ENCODE results near the gene OGG1.

OGG1 gene

GRCh38 chr3:9749645-9750555 lies at the start of gene OGG1:
OGG1 (plus strand) TSS chr3:9749952; CDS start chr3:9750287, 335 bp downstream.
- DNase-seq = peak; percentile 83

GRCh38 chr3:9700536-9700935 lies 49.2 kb upstream of the OGG1 start:
- DNase-seq = no peak

GRCh38 chr3:9701006-9701405 lies 48.7 kb upstream of the OGG1 start:
- no peak for DNase-seq

- DNase-seq = no peak
These were observed 48.0 kb upstream of the OGG1 start for GRCh38 chr3:9701711-9702110.

- no peak for DNase-seq
These were observed 46.5 kb upstream of the OGG1 start for GRCh38 chr3:9703240-9703639.

- no peak for DNase-seq
These were observed 45.9 kb upstream of the OGG1 start, which contains the start of gene CPNE9 for GRCh38 chr3:9703736-9704346. CPNE9 (plus strand) TSS chr3:9703833; CDS start chr3:9703997, 164 bp downstream.

GRCh38 chr3:9704347-9705322 lies 45.1 kb upstream of the OGG1 start:
- peak; percentile 33 for DNase-seq

- no peak for DNase-seq
These were observed 39.5 kb upstream of the OGG1 start for GRCh38 chr3:9710174-9710739.

GRCh38 chr3:9712415-9712814 lies 37.3 kb upstream of the OGG1 start:
- no peak for DNase-seq

- no peak for DNase-seq
These were observed 36.6 kb upstream of the OGG1 start for GRCh38 chr3:9713142-9713541.

GRCh38 chr3:9715136-9715535 lies 34.6 kb upstream of the OGG1 start:
- DNase-seq = no peak

GRCh38 chr3:9715764-9716437 lies 33.9 kb upstream of the OGG1 start:
- DNase-seq = no peak

- DNase-seq = no peak
These were observed 32.8 kb upstream of the OGG1 start for GRCh38 chr3:9716801-9717555.

GRCh38 chr3:9717563-9717962 lies 32.2 kb upstream of the OGG1 start:
- DNase-seq = no peak

- no peak for DNase-seq
These were observed 31.6 kb upstream of the OGG1 start for GRCh38 chr3:9718118-9718517.

GRCh38 chr3:9721015-9721699 lies 28.6 kb upstream of the OGG1 start:
- no peak for DNase-seq

GRCh38 chr3:9721700-9722060 lies 28.1 kb upstream of the OGG1 start:
- no peak for DNase-seq

GRCh38 chr3:9725775-9726515 lies 23.8 kb upstream of the OGG1 start:
- DNase-seq = no peak

- DNase-seq = no peak
These were observed 22.6 kb upstream of the OGG1 start for GRCh38 chr3:9727041-9727595.

GRCh38 chr3:9727743-9728142 lies 22.0 kb upstream of the OGG1 start:
- no peak for DNase-seq
